Spleen (tissue), 7 donors: ENCODE results near the gene TMEM167B.

Source experiments
- POLR2A ChIP-seq, 3 donors: fragments of 450-650 bp; IDR thresholded peaks; one replicate each; pipeline ENCODE4 v1.5.1; 2017; ENCODE audit warnings: antibody characterized with exemption in 3 of 3, mild to moderate bottlenecking in 1 of 3
- POLR2AphosphoS5 ChIP-seq, 3 donors: sonication (generic); formaldehyde crosslinking; IDR thresholded peaks; one replicate each; pipeline ENCODE4 v1.5.1; 2017; ENCODE audit warnings: antibody characterized with exemption in 3 of 3
- TF ChIP-seq, protein P1 (sequence below), 11 experiments: fragments of 200-600 bp in 7 of 11; fragments of 450-650 bp in 4 of 11; sonication (generic) in 4 of 11; IDR thresholded peaks in 8 of 11; conservative IDR thresholded peaks in 3 of 11; 1 replicate in 7 of 11; 2 replicates in 4 of 11; pipeline versions ENCODE4 v1.4.0 to v1.8.0; 2016 to 2021; ENCODE audit warnings: antibody characterized with exemption in 11 of 11, inconsistent platforms in 4 of 11, mild to moderate bottlenecking in 1 of 11
- donor health status: DM: no; HTN: no; CAD: no; lungs with moderate emphysema.
- donor health status: DM: no; HTN: no; CAD: no.
- donor health status: DM: no; HTN: no; CAD: no.

DNA sequence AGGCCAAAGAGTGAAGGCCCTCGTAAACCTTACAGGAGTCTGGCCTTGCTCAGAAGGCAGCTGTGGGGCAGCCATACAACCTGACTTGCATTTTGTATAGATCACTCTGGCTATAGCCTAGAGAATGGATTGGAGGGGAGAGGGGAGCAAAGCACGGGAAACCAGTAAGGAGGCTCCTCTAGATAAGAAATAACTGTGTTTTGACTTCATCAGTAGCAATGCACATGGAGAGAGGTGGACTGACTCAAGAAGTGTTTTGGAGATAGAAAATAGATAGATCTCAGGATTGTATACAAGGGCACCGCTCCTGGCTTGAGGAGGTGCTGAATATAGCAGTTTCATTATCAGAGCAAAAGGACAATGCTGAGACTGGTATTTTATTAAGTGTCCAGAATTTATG lies 49.8 kb downstream of the TMEM167B start:
- TF ChIP-seq POLR2A (IDR thresholded peaks at IDR 0.05) (no peak), POLR2AphosphoS5 (IDR thresholded peaks at IDR 0.05) (no peak)
- TF ChIP-seq, protein P1, sequence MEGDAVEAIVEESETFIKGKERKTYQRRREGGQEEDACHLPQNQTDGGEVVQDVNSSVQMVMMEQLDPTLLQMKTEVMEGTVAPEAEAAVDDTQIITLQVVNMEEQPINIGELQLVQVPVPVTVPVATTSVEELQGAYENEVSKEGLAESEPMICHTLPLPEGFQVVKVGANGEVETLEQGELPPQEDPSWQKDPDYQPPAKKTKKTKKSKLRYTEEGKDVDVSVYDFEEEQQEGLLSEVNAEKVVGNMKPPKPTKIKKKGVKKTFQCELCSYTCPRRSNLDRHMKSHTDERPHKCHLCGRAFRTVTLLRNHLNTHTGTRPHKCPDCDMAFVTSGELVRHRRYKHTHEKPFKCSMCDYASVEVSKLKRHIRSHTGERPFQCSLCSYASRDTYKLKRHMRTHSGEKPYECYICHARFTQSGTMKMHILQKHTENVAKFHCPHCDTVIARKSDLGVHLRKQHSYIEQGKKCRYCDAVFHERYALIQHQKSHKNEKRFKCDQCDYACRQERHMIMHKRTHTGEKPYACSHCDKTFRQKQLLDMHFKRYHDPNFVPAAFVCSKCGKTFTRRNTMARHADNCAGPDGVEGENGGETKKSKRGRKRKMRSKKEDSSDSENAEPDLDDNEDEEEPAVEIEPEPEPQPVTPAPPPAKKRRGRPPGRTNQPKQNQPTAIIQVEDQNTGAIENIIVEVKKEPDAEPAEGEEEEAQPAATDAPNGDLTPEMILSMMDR (IDR thresholded peaks at IDR 0.05 in 8 of 11, conservative IDR thresholded peaks at IDR 0.05 in 3 of 11) = no peak
